ENCODE data around the gene IRF1.

IRF1 gene

GRCh38 chr5:132470596-132470995 is 20.0 kb downstream of the IRF1 start:
- Histone ChIP-seq H3K4me3 (no peak overlapping the region), H3K36me3 (no peaks in the 10 kb centered on the region), H3K9me3 (no peaks in the 10 kb centered on the region), H3K27ac (no peak overlapping the region), H3K4me1 (peaks cover 0 to 14% (median 11%) of the 10 kb centered on the region in 4 donors), H3K27me3 (no peaks in the 10 kb centered on the region)
- intact Hi-C loops (cut with DNase I; ENCODE audit: low total_unique reads) = no loop called here
- TF ChIP-seq CTCF (IDR thresholded peaks at IDR 0.05) = no peak
- peak; percentile 5 to 51 for DNase-seq

- peak; percentile 13 to 44 for DNase-seq
- H3K4me3 ChIP-seq = no peak overlapping the region
- no peaks in the 10 kb centered on the region for H3K36me3 ChIP-seq
- H3K27me3 ChIP-seq = no peaks in the 10 kb centered on the region
- TF ChIP-seq CTCF (IDR thresholded peaks at IDR 0.05) = no peak
- H3K27ac ChIP-seq = no peak overlapping the region
- H3K9me3 ChIP-seq = no peaks in the 10 kb centered on the region
- H3K4me1 ChIP-seq = peaks cover 0 to 11% (median 6%) of the 10 kb centered on the region in 4 donors
- intact Hi-C loops (cut with DNase I; ENCODE audit: low total_unique reads) = no loop called here
Measured at GRCh38 chr5:132470010-132470392, 20.6 kb downstream of the IRF1 start.

- no peak for TF ChIP-seq CTCF (IDR thresholded peaks at IDR 0.05)
- H3K4me3 ChIP-seq = no peak overlapping the region
- H3K27ac ChIP-seq = no peak overlapping the region
- no peaks in the 10 kb centered on the region for H3K36me3 ChIP-seq
- H3K27me3 ChIP-seq = no peaks in the 10 kb centered on the region
- H3K4me1 ChIP-seq = peaks cover 0 to 11% (median 4%) of the 10 kb centered on the region in 4 donors
- intact Hi-C loops (cut with DNase I; ENCODE audit: low total_unique reads) = no loop called here
- no peaks in the 10 kb centered on the region for H3K9me3 ChIP-seq
- DNase-seq = peak in 1 of 2 donors; percentile 4
Measured at GRCh38 chr5:132469380-132470009, 21.1 kb downstream of the IRF1 start.

- DNase-seq = peak in 1 of 2 donors; percentile 32
- intact Hi-C loops (cut with DNase I; ENCODE audit: low total_unique reads) = no loop called here
- Histone ChIP-seq H3K36me3 (no peaks in the 10 kb centered on the region), H3K27me3 (no peaks in the 10 kb centered on the region), H3K27ac (no peak overlapping the region), H3K9me3 (no peaks in the 10 kb centered on the region), H3K4me3 (no peak overlapping the region), H3K4me1 (peaks cover 0 to 14% (median 6%) of the 10 kb centered on the region in 4 donors)
- TF ChIP-seq CTCF (IDR thresholded peaks at IDR 0.05) = no peak
Measured at GRCh38 chr5:132468656-132469379, 21.8 kb downstream of the IRF1 start.

GRCh38 chr5:132467287-132467984 is 23.1 kb downstream of the IRF1 start:
- Histone ChIP-seq H3K9me3 (no peaks in the 10 kb centered on the region), H3K27me3 (no peaks in the 10 kb centered on the region), H3K4me3 (no peak overlapping the region), H3K36me3 (no peaks in the 10 kb centered on the region), H3K4me1 (peaks cover 0 to 20% (median 8%) of the 10 kb centered on the region in 4 donors), H3K27ac (no peak overlapping the region)
- TF ChIP-seq CTCF (IDR thresholded peaks at IDR 0.05) = no peak
- intact Hi-C loops (cut with DNase I; ENCODE audit: low total_unique reads) = no loop called here
- peak; percentile 19 to 34 for DNase-seq

All from tibial artery (tissue), 4 donors.